Fibroblast of skin of right biceps (primary cell): ENCODE measurements around the gene SPAG17.
A peak's percentile ranks its signal among the peaks of the same experiment; 100 is the strongest.

Experiments
- DNase-seq: peaks from one replicate; pipeline ENCODE4 v3.0.0-alpha.2; 2013

SPAG17 gene

DNA sequence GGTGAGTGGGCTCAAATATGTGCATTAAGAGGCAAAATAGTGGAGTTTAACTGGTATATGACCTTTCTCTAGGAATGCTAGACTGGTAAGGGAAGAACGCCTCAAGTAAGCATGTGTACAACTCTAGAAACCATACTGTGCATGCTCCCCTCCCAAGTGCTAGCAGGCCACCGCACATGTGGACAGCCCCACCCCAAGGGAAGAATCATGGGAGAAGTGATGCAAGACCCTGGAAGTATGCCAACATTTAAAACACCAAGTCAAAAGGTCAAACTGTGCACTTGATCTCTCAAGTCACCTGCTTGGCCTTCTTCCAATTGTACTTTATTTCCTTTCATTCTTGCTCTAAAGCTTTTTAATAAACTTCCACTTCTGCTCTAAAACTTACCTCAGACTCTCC is 135.0 kb downstream of the SPAG17 start:
- DNase-seq: no peak

DNA sequence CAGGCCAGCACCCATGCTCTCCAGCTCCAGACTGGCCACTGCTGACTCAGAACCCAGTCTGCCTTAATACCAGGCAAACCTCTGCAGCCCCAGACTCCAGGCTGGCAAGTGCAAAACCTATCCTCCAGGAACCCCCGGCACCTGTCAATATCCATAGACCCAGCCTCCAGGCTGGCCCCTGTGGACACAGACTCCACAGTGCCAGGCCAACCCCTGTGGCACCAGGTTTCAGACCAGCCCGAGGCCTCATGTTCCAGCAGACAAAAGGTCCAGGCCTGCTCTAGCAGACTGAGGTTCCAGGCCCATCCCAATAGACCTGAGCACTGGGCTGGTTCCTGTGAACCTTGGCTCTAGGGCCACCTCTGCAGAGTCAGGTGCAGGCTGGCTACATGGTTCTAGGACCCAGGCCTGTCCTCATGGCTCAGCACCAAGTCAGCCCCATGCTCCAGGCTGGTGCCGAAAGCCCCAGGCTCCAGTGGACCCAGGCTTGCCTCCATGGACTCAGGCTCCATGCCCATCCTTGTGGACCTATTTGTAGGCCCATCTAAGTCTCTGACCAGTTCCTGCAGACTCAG is 137.3 kb downstream of the SPAG17 start:
- DNase-seq: no peak

DNA sequence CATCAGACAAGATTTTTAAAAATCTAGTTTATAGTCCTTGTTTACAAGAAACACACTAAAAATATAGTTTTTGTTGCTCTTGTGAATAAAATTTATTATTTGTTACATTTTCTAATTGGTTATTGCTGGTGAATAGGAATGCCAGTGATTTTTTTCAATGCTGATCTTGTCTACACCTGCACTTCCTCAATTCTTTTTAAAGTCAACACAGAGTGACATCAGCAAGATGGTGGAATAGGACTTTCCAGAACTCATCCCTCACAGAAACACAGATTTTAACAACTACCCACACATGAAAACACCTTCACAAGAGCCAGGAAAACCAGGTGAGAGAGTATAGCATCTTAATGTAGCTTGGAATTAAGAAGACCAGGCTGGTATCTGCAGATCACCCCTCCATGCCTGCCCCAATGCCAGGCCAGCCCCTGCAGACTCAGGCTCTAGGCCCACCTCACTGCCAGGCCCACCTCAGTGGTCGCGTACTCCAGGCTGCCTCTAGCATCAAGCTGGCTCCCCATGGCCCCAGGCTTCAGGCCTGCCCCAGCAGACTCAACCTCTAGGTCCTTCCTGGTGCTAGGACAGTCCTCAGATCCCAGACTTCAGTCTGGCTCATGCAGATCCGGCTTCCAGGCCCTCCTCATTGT is 137.9 kb downstream of the SPAG17 start:
- no peak for DNase-seq

DNA sequence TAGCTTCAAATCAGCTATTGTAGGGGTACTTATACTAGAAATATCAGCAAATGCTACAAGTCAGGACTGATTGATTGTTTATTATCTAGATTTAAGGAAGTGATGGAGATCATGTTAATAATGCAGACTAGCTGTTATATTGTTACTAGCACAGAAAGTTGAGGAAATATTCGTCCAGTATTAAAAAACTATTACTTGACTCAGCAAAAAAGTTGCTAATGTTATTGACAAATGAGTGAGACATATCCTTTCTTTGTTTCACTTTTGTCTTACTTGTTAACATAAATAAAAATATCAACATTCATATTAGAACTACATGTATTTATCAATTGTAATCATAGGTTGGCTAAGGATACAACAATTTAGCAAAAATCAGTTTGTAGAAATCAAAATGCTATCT is 141.4 kb downstream of the SPAG17 start:
- no peak for DNase-seq

DNA sequence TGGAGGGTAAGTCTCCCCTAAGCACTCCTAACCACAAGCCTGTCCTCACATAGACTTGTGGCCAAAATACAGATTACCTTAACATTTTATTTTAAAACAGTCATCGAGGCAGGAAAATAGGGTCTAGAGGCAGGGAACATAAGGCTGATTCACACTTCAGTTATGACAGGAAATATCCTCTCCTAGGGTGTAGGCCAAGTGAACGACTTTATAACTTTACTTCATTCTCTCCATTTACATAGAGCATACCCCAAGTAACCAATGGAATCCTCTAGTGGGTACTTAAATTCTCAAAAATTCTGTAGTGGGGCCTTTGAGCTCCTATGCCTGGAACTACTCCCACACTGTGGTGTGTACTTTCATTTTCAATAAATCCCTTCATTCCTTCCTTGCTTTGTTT is 142.5 kb downstream of the SPAG17 start:
- DNase-seq: peak; percentile 74

DNA sequence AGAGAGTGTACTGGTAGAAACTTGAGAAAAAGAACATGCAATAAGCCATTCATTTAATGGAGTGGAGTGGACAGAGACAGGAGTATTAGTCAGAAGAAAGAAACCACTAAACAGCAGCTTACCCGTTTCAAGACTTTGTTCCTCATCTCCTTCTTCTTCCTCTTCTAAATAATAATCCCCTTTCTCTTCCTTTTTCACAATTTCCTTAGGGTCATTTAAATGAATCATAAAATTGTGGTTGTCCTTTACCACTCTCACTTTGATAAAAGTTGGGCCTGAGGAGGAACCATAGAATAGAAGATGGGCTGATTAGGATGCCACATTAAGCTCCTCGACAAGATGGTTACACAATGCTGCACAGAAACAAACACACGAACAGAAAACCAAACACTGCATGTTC is 145.9 kb downstream of the SPAG17 start:
- DNase-seq: no peak

DNA sequence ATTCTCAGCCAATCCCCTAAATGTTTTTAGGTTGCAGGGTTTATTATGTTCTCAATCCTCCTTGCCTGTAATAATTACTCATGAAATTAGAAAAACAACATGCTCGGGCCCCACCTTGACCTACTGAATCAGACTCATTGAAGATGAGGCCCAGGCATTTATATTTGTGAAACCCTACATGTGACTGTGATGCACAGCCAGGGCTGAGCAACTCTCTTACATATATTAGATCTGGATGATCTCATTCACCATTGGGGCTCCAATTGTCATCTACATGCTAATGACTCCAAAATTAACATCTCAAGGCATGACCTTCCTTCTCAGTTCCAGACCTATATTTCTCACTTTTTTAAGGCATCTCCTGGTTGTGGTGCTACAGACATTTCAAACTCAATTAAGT is 152.1 kb downstream of the SPAG17 start:
- DNase-seq: no peak

DNA sequence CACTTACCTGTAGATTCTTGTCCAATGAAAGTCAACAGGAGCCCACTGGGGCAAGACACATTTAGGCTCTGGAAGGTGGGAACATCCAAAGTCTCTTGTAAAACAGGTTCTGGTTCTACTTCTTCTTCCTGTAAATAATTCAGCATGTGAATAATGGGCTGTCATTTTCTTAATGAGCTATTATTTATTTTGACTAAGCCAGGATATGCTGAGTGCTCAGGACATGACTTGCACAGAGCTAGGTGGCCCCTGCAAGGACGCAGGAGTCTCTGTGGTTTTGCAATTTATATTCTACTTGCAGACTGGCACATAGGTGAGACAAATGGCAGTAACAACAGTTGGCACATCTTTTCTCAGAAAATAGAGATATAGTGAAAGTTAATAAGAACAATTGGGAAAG is 156.8 kb downstream of the SPAG17 start:
- no peak for DNase-seq

DNA sequence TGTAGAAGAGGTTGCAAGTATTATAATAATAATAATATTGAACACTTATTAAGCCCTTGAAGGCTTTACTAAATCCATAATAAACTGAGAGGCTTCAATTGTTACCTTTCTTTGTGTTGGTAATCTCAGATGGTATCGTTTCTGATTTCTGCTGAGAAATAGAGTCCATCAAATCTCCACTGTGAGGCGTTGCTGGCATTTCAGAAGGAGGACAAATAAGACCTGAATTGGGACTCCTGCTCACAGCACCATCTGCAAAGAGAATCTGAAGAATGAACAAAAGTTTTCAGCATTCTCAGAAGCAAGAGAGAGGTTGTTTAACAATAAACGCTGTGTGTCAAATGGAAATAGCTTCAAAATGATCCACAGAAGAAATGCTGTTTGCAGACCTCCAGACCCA is 161.8 kb downstream of the SPAG17 start:
- DNase-seq: peak; percentile 17

DNA sequence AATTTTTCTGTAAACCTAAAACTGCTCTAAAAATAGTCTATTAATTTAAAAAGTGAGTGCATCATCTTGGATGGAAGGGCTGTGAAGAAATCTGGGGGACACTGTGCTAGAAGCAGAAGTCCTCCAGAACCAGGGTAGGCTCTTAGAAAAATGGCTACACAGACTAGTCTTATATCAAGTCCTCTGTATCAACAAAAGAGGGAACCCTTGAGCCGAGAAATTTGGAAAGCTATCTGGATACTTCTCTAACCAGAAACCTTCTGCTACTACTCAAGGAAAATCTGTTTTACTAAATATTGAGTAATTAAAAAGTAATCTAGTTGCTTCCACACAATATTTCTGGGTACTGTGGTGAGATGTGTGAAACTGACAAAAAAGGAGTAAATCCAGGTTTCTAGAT is 163.4 kb downstream of the SPAG17 start:
- peak; percentile 20 for DNase-seq

DNA sequence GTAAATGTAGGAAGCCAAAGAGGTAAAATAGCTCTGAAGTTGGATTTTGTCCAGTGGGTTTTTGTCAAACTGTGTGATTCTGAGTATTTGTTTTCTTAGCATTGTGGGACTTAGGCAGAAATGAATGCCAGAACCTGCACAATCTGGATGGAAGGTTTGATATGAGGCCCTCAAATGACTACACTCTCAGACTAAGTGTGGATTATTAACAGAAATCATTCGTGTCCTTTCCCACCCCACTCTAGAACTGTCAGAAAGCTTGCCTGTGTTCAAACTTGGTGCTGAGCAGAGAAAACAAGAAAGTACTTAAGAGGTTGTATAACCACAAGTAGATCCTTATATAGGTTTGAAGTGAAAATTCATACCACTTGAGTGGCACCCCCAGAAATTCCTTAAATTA is 167.0 kb downstream of the SPAG17 start:
- DNase-seq: no peak

DNA sequence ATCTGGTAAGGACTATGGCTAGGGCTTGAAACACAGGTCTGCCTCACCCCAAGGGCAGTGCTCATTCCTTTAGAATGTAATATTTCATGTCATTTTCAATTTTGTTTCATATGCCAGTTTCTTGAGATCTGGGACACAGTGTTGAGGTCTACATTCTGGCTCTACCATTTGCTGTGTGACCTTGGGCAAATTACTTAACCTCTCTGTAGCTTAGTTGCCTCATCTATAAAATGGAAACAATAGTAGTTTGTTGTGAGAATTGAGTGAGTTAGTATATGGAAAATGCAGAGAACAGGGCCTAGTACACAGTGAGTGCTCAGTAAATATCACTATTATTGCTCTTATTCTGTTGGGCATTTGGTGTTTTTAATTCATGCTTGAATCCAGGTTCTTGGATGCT is 171.1 kb downstream of the SPAG17 start:
- no peak for DNase-seq

DNA sequence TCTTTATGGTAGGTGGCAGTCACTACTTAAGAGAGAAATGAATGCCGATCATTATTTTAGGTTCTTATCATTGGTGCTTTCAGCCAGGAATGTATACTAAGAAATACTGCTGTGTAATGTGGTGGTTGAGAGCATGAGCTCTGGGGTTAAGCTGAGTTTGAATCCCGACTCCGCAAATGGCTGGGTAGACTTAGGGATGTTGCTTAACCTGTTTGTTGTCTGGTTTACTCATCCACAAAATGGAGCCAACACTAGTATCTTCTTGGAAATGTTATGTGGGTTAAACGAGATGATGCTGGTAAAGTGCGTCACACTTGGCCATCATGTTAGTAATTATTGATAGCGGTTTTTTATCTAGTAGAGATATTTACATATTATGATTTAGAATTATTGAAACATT is 171.7 kb downstream of the SPAG17 start:
- DNase-seq: no peak

DNA sequence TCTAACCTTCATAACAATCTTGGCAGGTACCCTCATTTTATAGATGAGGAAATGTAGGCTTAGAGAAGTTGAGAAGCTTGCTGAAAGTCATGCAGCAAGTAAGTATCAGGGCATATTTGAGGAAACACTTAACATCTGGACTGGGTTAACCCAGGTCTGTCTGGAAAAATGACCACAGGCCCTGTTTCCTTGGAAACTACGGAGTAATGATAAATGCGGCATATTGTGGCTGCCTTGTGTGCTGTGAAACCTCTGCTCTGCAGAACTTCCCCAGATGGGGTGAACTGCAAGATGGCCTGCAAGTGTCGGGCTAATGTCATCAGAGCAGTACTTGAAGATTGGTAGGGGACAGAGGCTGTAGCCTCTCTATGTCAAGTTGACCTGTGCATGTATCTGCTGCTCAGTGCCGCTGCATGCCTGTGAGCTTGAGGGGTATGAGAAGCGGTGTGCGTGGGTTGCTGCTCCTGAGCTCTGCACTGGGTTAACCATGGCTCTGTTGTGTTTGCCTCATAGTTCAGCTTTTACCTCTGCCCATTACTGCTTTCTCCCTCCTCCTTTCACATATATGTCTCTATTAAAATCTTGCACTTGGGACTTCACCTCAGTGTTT is 172.4 kb downstream of the SPAG17 start:
- DNase-seq: no peak

DNA sequence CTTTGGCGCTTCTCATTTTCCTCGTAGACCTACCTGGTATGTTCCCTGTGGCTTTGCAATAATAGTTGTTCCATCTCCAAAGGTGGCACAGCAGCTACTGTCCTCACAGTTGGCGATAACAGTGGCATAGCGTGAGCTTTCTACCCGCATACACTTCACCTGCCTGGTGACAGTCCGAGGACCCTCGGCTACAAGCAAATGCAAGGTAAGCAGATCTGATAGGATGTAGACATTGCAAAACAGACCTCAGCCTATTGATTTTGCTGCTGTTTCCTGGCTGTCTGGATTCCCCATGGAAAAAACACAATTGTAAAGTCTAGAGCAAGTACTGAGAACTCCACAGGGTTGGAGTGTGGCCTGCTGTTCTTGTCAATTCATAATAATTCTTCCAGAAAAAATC is 177.0 kb downstream of the SPAG17 start:
- no peak for DNase-seq

DNA sequence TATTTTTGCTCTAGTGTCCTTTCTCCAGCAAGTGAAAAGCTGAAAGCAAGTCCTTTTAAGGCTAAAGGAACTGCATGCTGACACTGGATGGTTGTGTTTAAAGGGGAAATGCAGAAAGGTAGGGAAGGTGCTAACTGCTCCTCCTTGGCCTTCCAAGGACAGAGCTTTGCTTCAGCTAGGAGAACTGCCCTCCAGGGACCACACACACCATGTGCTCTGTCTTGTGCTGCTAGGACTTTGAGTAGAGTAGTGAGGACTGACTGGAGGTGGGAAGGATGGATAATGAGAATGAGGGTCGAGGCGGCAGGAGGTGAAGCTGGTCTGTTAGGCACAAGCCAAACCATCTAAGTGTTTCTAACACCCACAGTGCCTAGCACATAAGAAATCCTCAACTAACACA is 177.6 kb downstream of the SPAG17 start:
- no peak for DNase-seq

DNA sequence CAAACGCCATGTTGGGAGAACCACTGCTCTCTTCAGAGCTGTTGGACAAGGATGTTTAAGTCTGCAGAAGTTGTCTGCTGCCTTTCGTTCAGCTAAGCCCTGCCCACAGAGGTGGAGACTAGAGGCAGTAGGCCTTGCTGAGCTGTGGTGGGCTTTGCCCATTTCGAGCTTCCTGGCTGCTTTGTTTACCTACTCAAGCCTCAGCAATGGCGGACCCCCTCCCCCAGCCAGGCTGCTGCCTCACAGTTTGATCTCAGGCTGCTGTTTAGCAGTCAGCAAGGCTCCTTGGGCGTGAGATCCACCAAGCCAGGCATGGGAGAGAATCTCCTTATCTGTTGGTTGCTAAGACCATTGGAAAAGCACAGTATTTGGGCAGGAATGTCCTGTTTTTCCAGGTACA is 180.7 kb downstream of the SPAG17 start:
- DNase-seq: no peak

DNA sequence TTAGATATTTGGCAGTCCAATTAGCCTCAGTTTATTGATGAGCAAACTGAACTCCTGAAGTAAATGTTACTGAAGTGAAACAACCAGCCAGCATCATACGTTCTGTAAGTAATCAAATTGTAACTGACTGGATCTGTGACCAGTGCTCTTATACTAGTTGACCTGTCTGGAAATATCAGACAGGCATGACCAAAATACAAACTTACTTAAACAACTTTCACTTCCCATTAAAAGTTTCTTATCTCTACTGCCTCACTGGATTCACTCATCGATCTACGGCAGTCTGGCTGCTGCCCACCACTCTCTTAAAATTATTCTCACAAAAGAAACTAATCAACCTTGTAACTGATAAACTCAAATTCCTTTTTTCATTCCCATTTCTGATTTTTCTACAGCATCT is 199.1 kb downstream of the SPAG17 start:
- DNase-seq: no peak

DNA sequence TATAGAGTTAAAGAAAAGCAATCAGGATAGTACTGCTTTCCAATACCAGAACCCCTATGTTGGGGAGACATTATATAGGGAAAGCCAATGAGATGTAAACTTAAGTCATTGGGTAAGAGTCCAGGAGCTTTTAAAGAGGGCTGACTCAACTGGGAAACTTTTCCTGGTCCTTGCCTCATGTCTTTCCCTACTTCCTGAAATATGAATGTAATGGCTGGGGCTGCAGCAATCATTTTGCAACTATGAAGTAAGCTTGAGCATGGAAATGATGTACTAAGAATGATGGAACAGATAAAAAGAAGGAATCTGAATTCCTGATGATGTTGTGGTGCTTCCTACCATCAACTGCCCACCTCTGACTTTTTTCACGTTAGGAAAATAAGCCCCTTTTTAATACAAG is 199.8 kb downstream of the SPAG17 start:
- no peak for DNase-seq

DNA sequence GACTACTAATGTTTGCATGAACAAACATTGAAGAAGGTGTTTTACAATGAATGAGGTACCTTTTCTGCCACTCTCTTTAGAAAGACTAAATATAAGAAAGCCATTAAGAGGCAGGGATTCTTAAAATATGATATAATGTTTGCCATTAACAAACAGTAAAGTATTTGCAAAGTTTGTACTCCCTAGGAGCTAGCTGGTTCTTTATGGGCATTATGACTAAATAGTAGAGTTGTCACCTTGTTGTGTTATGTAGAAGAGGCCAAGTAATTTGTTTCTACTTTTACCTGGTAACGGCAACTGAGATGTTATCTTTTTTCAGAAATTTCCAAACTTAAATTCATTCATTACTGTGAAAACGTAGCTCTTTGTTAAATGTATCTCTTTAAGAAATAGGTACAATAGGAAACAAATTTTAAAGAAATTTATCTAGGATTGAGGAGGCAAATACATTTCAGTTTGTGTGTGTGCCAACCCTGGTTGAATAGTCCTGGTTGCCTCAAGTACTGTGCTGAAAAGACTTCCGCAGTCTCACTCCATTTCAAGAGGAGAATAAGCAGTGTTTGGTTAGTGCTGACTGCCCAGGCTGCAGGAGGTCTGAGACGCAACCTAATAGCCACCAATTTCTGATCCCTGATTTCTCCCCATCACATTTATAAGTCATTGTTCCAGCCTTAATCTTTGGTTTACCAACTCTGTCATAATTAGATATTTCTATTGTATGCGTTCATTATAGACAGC is 203.4 kb downstream of the SPAG17 start:
- DNase-seq: no peak

DNA sequence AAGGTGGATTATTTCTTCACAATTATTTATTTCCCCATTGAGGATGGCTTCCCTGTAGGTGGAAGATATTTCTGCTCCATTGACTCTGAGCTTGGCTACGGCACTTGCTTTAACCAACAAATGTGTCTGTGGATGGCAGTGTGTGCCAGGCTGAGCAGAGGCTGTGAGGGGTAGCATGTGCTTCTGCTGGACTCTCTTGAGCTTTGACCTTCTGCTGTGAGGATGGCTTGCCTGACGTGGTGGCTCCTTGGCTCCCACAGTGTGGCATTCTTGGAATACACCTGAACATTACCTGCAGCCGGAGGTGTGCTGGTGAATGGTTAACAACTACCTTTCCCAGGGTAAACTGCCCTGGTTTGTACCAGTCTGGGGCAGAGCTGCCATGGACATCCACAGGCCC is 208.6 kb downstream of the SPAG17 start:
- DNase-seq: no peak

DNA sequence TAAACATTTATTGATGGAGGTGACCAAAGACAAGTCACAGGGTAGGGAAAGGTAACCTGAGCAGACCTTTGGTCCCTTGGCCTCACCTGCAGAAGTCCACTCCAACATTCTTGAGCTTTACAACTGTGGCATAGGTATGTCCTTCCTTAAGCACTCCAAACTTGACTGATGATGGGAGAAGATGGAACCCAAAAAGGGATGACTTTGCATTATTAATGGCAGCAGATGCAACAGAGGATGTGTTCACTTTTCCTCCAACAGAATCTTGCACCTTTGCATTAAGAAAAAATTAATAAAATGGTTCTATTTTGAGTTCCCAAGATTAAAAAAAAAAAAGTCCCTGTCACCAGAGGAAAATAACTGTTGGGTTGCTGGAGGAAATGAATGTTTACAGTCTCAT is 213.3 kb downstream of the SPAG17 start:
- no peak for DNase-seq

DNA sequence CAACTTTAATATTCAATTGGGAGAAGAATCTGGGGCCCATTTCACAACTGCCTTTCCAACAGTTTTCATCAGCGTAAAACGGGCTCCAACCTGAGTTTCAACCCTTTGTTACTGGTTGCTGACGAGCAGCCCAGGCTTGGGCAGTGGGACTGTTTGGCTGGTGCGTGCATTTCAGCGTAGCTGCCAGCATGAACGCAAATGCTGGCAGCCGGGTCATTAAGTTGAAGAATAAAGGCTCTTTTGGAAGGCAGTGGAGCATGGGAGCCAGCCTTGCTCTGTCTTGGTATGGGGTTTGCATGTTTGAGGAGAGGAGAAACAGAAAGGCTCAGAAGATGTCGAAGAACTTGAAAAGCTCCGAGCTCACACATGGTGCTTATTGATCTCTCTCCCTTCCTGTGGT is 214.8 kb downstream of the SPAG17 start:
- DNase-seq: no peak

DNA sequence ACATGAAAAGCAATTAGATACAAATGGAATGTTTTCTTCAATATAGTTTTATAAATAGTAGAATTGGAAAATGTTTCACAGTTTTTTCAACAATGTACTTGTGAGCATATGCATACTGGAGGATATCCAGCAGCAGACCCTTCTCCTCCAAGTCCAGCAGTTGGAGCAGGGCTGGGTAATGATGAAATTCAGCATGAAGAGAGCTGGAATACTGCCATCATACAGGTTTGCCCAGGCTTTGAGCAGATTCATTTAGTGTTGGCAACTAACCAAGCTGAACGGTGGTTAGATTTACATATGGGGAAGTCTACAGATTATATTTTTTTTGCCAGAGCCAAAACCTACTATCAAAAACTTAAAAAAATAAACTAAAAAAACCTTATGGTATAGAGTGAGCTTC is 217.1 kb downstream of the SPAG17 start:
- peak; percentile 32 for DNase-seq
